Activated CD8-positive, alpha-beta memory T cell treated with anti-CD3 and anti-CD28 coated beads for 48 hours (primary cell): Measurements from ENCODE around the gene ST6GALNAC3.

ENCODE experiments used
- DNase-seq, 3 experiments: peaks; one replicate each; pipeline ENCODE4 v3.0.0-alpha.2; 2020; ENCODE audit warnings: low read depth in 2 of 3, low spot score in 2 of 3

The ST6GALNAC3 gene

DNA sequence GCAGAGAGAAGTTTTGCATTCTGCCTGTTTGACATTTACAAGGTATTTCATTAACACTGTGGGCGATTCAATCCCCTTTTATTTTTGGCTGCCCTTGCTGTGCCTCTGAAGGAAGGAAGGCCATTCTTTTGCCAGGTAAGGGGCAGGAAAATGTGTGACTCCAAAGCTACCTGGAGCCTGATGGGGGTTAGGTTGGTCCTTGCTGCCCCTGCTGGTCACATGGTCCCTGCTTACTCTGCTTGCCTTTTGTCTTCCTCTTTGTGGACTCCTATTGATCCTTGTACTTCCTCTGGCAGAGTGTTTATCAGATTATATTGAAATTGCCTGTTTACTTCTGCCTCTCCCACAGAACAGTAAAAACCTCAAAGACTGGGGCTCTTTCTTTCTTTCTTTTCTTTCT is 65.7 kb downstream of the ST6GALNAC3 start:
- DNase-seq, result no peak

GRCh38 chr1:76141929-76142328 is 67.4 kb downstream of the ST6GALNAC3 start:
- no peak for DNase-seq

GRCh38 chr1:76142771-76143540 is 68.4 kb downstream of the ST6GALNAC3 start:
- DNase-seq, result no peak

- no peak for DNase-seq
Observed at GRCh38 chr1:76144247-76144646, 69.7 kb downstream of the ST6GALNAC3 start.

- no peak for DNase-seq
Observed at GRCh38 chr1:76145332-76145731, 70.8 kb downstream of the ST6GALNAC3 start.

GRCh38 chr1:76146184-76146583 is 71.6 kb downstream of the ST6GALNAC3 start:
- DNase-seq, result no peak

DNA sequence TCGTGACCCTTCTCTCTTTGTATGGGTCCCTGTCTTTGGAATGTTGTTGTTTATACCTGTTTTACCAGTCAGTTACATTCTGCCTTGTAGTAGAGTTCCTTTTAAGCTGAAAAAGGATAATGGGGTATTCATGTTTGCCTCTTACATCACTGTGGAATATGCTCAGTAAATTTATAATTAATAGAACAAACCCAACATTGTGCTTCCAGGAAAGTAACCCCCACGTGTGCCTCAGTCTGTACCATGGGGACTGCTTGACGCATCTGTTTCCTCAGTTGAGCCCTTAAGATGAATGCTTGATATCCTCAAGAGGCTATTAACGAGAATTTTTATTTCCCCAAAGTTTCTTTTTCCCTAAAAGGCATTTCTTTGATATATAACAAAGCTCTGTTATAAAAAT is 73.4 kb downstream of the ST6GALNAC3 start:
- no peak for DNase-seq

DNA sequence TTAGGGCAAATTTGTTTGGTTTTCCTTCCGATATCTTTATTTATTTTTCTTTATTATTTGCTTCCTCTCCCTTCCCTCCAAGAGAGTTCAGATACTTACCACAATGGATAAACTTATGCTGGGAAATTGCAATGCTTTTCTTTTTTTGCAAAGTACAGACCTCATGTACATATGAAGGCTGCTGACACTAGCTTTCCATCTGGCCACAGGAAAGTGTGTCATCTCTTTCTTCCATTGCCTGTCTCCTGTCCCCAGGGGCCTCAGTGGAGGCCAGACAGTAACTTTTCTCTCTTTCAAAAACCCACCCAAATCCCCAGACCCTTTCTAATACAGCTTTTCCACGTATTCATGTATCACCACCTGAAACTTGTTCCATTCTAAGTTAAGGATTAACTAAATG is 73.9 kb downstream of the ST6GALNAC3 start:
- no peak for DNase-seq

DNA sequence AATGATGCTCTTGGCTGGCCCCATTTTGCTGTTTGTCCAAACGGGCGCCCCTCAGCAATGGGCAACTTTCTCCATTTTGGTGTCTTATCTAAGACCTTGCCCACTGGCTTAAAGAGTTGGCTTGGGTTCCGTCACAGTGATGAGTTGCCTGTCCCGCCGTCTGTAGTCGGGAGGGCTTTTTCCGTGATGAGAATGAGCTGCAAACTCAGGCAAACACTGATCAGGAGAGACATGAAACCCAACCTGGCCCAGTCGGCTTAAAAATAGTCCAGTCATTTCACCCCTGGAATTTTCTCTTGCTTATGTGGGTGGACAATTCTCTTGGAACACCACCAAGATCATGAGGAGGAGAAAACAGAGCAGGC is 79.3 kb downstream of the ST6GALNAC3 start:
- DNase-seq, result no peak

DNA sequence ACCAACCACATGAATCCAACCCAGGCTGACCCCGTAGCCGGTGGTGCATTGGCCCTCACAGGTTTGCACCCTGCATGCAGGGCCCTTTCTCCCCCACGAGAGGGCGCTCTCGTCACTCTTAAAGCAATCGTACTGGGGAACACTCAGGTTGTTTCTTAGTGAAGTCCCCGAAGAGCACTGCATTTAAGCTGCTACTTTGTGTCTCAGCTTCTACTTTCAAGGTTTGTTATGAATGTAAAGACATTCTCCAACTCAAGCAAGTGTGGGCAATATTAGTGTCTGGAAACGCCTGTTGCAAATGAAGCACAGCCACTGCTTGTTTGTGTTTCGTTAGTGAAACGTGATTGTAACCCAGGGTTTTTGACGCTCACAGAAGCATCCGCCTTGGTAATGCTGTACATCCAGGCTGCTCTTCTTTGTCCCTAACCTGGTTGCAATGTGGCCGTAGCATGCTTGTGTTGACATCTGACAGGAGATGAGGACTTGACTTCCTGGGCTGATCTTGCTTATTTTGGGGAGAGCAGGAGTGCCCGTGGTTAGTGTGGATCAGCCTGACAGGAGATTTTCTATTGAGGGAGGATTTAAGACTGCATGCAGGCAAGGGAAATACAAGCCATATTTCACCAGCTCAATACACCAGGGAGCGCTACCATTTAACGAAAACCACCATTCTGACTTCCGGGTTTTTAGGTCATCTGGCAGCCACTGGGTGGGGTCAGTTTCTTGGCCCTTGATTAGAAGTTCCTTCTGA is 79.8 kb downstream of the ST6GALNAC3 start:
- peak; percentile 45 to 71 (median 50) for DNase-seq

DNA sequence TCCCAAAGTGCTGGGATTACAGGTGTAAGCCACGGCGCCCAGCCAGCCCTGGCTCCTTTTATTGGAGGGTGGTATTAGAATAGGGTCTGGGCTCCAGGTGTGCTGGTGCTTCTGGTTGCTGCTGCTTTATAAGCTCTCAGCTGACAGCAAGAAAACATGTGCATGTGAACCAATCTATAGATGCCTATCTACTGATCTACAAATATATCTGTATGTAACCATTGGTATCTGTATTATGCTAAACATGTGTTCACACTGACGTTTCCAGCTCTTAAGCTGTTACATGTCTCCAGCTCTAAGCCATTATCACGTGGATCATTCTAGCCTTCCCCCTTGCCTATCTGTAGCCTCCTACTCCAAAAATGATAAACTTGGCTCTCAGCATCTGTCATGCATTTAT is 82.4 kb downstream of the ST6GALNAC3 start:
- no peak for DNase-seq

DNA sequence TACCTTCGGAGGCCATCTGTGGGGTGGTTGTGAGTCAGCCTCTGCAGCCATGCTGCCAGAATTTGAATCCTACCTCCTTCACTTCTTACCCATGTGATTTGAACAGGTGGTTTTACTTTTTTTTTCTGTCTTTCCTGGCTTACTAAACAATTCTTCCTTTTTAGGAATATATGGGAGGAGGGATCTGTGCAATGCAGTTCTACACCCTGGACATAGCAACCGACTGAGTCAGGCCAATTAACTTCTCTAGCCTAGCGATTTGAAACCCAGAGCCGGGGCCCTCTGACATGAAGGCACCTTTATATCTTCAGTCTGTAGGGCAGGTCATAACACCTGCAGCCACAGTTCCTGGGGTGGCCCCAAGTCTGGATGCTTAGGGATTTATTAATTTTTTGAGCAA is 83.6 kb downstream of the ST6GALNAC3 start:
- no peak for DNase-seq

- no peak for DNase-seq
Observed at GRCh38 chr1:76160225-76160624, 85.7 kb downstream of the ST6GALNAC3 start.

GRCh38 chr1:76161451-76161850 is 86.9 kb downstream of the ST6GALNAC3 start:
- DNase-seq, result no peak

DNA sequence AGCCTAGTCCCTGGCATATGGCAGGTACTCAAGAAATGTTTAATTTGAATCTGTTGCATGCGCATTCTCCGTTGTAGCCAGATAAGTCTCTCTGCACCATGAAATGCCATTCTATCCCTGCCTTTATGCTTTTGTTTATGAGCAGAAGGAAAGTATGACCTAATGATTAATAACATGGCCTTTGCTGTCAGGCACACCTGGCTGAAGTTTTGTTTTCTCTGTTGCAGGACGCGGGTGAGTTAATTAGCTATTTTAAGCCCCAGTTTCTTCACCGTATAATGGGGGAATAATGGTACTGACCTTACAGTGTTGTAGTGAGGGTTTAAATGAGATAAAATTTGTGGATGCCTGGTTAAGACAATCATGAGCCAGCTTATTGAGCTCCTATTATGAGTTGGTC is 87.7 kb downstream of the ST6GALNAC3 start:
- DNase-seq, result no peak

- DNase-seq, result no peak
Observed at GRCh38 chr1:76164165-76164564, 89.6 kb downstream of the ST6GALNAC3 start.

DNA sequence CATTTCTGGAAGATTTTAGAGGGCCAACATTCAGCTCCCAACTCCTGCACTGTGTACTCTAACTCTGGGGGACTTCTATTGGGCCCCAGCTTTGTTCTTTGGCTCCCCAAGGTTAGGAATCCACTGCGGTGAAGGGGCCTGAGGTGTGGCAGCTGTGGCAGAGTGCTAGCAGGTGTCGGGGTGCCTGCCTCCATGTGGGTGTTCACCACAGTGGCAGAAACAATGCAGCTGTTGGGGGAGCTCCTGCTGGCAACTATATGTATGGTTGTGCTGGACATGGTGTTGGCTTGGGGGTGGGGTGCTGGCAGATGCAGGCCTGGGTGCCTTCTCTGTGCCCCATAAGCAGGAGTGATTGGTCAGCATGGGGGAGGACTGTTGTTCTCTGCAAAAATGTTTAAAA is 95.5 kb downstream of the ST6GALNAC3 start:
- no peak for DNase-seq

- no peak for DNase-seq
Observed at GRCh38 chr1:76170513-76170912, 96.0 kb downstream of the ST6GALNAC3 start.

GRCh38 chr1:76176000-76176399 is 101.5 kb downstream of the ST6GALNAC3 start:
- no peak for DNase-seq

DNA sequence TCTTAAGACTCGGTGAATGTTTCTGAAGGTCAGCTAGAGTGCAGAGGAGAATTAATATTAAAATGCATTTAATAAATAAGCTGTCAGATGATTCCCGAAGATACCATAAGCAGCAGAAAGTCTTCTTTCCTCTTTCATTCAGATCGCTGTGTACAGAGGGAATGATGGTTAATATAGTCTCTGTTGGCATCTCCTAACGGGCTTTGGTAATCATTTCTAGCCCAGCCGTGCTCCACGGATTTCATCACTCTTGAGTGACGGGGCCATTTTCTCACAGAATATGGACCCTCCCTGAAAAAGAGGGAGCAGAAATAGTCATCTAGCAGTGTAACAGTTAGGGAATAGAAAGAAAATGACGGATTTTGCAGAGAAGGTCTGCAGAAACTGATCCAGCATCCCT is 103.1 kb downstream of the ST6GALNAC3 start:
- no peak for DNase-seq

GRCh38 chr1:76179219-76179698 is 104.7 kb downstream of the ST6GALNAC3 start:
- no peak for DNase-seq

- DNase-seq, result no peak
Observed at GRCh38 chr1:76185207-76185606, 110.7 kb downstream of the ST6GALNAC3 start.
